ENCODE measurements around the gene CRABP1. TPM values are rescaled to one million over a fixed set of nuclear protein-coding genes. Genes with fewer than 3 reads are reported as not detected.

The CRABP1 gene
- total RNA-seq, 1 experiment from 2014 or later: 444 TPM

DNA sequence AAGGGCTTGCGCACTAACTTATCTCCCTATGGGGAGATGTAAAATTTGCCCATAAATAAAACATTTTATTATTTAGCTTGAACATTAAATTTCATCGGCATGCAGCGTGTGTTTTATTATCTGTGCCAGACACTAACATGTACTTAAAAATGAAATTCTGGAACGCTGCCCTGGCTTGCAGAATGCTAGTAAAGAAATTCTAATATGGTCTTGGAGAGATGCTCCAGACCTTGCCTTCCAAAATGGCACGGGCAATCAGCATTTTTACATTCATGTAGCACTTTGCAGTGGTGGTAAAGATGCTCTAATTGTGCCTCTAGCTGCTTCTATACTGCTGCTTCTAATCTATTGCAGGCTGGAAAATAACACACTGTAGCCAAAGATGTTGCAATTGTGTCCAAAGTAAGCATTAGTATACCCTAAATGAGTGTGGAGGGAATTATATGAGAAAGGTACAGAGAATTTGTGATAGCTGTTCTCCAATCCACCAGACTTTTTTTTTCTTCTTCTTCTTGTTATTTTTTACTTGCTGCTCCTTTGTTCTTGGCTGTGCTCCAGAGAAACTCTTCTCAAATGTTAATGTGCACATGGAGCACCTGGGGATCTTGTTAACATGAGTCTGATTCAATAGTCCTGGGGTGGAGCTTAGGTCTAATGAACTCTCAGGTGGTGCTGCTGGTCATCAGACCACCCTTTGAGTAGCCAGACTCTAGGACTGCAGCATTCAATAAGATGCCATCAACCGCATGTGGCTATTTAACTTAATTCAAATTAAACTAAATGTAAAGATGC is 47.3 kb downstream of the CRABP1 start:
- ChIA-PET POLR2A (interaction anchor here (0.7 to 1.1 kb wide), 2 partner anchors 28 to 34 kb away, joined by 3 to 5 read pairs; no protein-coding TSS in a partner anchor), CTCF (interaction anchor here (0.7 to 6.5 kb wide), 10 partner anchors 10 to 351 kb away, joined by 3 to 30 read pairs (median 4); partner anchors contain the start of gene IREB2)
- H3K27ac Mint-ChIP-seq: peak overlapping the region; percentile 90
- H3K4me3 Mint-ChIP-seq: no peak overlapping the region
- ATAC-seq: peak; percentile 77
- H3K27me3 Mint-ChIP-seq (ENCODE audit: low read depth): peaks cover 24% of the 10 kb centered on the region
- peaks cover 10% of the 10 kb centered on the region for H3K9me3 Mint-ChIP-seq
- no peaks in the 10 kb centered on the region for H3K36me3 Mint-ChIP-seq
- TF ChIP-seq GRHL2 (CRISPR knock-in tag; IDR thresholded peaks at IDR 0.05; ENCODE audit: insufficient replicate concordance, severe bottlenecking) (no peak), ZNF423 (CRISPR knock-in tag; IDR thresholded peaks at IDR 0.05) (no peak), FOXJ3 (CRISPR knock-in tag; IDR thresholded peaks at IDR 0.05; ENCODE audit: borderline replicate concordance) (no peak), CREM (CRISPR knock-in tag; IDR thresholded peaks at IDR 0.05) (no peak), KAT7 (CRISPR knock-in tag; IDR thresholded peaks at IDR 0.05; ENCODE audit: borderline replicate concordance) (no peak), MXD4 (CRISPR knock-in tag; IDR thresholded peaks at IDR 0.05; ENCODE audit: borderline replicate concordance) (no peak), NFE2L1 (CRISPR knock-in tag; IDR thresholded peaks at IDR 0.05) (no peak), ZNF219 (CRISPR knock-in tag; IDR thresholded peaks at IDR 0.05; ENCODE audit: borderline replicate concordance) (no peak), JAZF1 (CRISPR knock-in tag; IDR thresholded peaks at IDR 0.05) (no peak)
- TF ChIP-seq, protein P1, sequence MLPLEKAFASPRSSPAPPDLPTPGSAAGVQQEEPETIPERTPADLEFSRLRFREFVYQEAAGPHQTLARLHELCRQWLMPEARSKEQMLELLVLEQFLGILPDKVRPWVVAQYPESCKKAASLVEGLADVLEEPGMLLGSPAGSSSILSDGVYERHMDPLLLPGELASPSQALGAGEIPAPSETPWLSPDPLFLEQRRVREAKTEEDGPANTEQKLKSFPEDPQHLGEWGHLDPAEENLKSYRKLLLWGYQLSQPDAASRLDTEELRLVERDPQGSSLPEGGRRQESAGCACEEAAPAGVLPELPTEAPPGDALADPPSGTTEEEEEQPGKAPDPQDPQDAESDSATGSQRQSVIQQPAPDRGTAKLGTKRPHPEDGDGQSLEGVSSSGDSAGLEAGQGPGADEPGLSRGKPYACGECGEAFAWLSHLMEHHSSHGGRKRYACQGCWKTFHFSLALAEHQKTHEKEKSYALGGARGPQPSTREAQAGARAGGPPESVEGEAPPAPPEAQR (CRISPR knock-in tag; IDR thresholded peaks at IDR 0.05): no peak
- TF ChIP-seq, protein P2, sequence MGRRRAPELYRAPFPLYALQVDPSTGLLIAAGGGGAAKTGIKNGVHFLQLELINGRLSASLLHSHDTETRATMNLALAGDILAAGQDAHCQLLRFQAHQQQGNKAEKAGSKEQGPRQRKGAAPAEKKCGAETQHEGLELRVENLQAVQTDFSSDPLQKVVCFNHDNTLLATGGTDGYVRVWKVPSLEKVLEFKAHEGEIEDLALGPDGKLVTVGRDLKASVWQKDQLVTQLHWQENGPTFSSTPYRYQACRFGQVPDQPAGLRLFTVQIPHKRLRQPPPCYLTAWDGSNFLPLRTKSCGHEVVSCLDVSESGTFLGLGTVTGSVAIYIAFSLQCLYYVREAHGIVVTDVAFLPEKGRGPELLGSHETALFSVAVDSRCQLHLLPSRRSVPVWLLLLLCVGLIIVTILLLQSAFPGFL (CRISPR knock-in tag; IDR thresholded peaks at IDR 0.05; ENCODE audit: borderline replicate concordance): no peak
- TF ChIP-seq, protein P3, sequence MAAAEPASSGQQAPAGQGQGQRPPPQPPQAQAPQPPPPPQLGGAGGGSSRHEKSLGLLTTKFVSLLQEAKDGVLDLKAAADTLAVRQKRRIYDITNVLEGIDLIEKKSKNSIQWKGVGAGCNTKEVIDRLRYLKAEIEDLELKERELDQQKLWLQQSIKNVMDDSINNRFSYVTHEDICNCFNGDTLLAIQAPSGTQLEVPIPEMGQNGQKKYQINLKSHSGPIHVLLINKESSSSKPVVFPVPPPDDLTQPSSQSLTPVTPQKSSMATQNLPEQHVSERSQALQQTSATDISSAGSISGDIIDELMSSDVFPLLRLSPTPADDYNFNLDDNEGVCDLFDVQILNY (CRISPR knock-in tag; IDR thresholded peaks at IDR 0.05): no peak
- peaks cover 51% of the 10 kb centered on the region for H3K4me1 Mint-ChIP-seq
- DNase-seq (ENCODE audit: low spot score): no peak

DNA sequence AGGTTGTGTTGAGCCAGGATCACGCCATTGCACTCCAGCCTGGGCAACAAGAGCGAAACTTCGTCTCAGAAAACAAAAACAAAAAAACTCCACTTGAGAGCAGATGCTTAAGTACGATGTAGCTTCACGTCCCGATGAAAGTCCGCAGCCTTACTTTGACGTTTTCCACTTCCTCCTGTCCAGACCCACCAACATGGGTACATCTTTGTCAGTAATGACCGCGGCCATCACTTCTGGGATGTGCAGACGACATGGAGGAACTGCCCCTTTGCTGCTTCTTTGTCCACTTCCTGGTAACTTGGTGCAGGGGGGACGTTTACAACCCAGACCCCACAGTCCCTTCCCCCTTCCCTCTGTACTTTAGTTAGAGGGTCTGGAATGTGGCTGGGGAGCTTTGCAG is 48.7 kb downstream of the CRABP1 start:
- H3K27me3 Mint-ChIP-seq (ENCODE audit: low read depth): peaks cover 21% of the 10 kb centered on the region
- TF ChIP-seq NR1H2 (CRISPR knock-in tag; IDR thresholded peaks at IDR 0.05): no peak
- TF ChIP-seq, protein P4, sequence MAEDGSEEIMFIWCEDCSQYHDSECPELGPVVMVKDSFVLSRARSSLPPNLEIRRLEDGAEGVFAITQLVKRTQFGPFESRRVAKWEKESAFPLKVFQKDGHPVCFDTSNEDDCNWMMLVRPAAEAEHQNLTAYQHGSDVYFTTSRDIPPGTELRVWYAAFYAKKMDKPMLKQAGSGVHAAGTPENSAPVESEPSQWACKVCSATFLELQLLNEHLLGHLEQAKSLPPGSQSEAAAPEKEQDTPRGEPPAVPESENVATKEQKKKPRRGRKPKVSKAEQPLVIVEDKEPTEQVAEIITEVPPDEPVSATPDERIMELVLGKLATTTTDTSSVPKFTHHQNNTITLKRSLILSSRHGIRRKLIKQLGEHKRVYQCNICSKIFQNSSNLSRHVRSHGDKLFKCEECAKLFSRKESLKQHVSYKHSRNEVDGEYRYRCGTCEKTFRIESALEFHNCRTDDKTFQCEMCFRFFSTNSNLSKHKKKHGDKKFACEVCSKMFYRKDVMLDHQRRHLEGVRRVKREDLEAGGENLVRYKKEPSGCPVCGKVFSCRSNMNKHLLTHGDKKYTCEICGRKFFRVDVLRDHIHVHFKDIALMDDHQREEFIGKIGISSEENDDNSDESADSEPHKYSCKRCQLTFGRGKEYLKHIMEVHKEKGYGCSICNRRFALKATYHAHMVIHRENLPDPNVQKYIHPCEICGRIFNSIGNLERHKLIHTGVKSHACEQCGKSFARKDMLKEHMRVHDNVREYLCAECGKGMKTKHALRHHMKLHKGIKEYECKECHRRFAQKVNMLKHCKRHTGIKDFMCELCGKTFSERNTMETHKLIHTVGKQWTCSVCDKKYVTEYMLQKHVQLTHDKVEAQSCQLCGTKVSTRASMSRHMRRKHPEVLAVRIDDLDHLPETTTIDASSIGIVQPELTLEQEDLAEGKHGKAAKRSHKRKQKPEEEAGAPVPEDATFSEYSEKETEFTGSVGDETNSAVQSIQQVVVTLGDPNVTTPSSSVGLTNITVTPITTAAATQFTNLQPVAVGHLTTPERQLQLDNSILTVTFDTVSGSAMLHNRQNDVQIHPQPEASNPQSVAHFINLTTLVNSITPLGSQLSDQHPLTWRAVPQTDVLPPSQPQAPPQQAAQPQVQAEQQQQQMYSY (CRISPR knock-in tag; IDR thresholded peaks at IDR 0.05): peak; percentile 75
- ATAC-seq (peak; percentile 10; the same call in 1 of the 2 replicates), DNase-seq (ENCODE audit: low spot score) (no peak)
- H3K4me3 Mint-ChIP-seq: no peak overlapping the region
- ChIA-PET CTCF (interaction anchor here (1.2 to 6.5 kb wide), 4 partner anchors 8 to 34 kb away, joined by 3 to 30 read pairs (median 6); no protein-coding TSS in a partner anchor), POLR2A (interaction anchor here (0.6 kb wide), 1 partner anchor 191 kb away, joined by 3 read pairs; no protein-coding TSS in a partner anchor)
- no peaks in the 10 kb centered on the region for H3K36me3 Mint-ChIP-seq
- H3K4me1 Mint-ChIP-seq: peaks cover 65% of the 10 kb centered on the region
- H3K9me3 Mint-ChIP-seq: peaks cover 7% of the 10 kb centered on the region
- no peak overlapping the region for H3K27ac Mint-ChIP-seq
